GM21390 (cell line): ENCODE measurements around the gene IFNA13.
"Not testable (repeated sequence)": the region's sequence is repeated elsewhere in the genome, so short reads cannot be mapped to it uniquely, and the experiment has no call there.

Experiments
- ATAC-seq: cut with Tn5 transposase; IDR thresholded peaks from one replicate; pipeline ENCODE4 v1.9.1; 2021; ENCODE audit not compliant: unreplicated experiment

Gene IFNA13

DNA sequence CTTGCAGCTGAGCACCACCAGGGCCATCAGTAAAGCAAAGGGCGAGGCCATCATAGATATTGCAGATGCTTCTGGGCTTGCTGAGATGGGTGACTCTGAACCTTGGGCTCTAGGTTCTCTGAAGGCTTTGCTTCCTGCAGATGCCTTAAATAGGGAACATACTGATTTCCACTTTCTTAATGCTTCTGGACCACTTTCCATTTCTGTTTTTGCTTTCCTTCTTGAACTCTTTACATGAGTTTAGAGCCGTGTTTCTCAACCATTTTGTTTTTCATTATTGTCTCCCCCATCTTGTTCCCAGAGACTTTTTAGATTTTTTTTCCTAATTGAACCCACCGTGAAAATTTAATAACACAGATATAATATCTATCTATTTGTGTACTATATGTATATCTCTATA, at the start of gene IFNA13:
Gene IFNA13, minus strand, starts transcription at position 101 of the 400 bp plus-strand sequence. Its CDS starts 47 bp downstream, at position 54.
- no peak for ATAC-seq

DNA sequence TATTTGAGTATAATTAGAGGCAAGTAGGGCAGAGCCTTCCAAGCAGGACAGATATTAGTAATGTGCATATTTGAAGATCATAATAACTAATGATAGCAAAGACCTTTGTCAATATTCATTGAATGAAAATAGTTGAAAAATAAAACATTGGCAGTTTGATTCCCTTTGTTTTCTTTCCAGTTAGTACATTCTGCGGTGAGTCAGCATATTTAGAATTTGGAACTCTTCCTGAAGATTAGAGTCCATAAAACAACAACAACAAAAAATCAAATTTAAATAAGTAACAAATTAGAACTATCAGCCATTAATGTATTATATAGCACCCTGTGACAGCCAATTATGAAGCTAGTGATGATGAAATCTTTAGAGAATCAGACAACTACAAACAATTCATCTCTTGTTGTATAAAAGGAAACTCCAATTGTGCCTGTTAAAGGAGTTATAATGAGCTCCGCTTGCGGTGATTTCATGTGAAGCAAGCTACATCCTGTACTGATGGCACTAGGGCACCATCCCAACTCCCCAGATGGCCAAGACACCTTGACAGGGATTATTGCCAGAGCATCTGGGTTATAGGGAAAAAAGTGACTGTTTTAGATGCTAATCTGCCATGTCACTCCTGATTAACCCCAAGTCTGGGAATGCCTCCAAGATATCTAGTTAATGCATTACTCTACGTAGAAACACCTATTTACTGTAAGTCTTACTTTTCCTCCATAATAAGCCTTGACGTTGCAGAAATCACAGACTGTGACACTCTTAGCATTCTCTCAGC, 47.8 kb upstream of the IFNA13 start:
- ATAC-seq = no peak

DNA sequence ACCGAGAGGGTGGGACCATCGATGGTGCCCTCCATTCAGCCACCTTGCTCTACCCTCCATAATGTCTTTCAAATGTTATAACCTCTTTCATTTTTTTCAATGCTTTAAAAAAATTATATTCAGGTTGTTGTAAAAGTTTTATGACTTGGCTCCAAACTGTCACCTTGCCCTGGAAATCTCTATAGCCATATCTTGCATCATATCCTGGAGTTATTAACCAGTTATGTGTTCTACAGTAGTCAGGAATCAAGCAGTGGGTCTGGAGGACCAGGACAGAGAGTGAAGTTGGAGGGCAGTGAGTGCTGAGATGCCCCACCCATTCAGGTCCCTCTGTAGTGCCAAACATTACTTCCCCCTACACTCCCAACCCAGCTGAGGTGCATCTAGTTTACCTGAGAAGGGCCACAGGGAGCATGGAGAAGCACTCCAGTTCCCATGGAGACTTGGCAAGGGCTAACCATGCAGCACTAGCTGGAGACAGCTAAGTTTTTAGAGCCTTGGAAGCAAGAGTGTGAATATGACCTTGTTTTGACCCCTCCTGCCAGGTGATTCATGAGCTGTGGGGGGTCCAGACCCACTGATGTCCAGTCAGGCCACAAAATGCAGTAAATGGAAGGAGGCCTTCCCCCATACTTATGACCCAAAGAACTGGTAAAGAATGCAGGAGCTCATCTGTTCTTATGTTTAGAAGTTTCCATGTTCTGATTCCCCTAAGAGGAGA, 46.5 kb upstream of the IFNA13 start:
- ATAC-seq = no peak

GRCh38 chr9:21413624-21414023, 45.8 kb upstream of the IFNA13 start:
- peak; percentile 51 for ATAC-seq

GRCh38 chr9:21413151-21413550, 45.3 kb upstream of the IFNA13 start:
- no peak for ATAC-seq

DNA sequence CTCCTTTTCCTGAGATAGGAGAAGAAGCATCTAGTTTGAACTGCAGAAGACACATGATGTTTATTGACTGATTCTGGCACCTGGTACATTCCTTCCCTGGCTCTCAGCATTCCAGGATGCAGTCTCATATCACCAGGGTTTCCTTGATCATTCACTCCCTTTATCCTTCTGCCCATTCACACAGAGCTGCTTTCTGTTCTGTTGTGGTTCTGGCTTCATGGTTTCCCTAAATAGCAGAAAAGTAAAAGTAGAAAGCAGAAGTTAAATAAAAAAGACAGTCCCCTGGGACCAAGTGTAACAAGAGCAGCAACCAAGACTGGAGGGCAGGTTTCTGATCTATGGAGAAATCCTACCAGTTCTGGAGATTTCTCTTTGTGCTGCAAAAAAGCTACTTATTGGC, 44.2 kb upstream of the IFNA13 start:
- no peak for ATAC-seq

DNA sequence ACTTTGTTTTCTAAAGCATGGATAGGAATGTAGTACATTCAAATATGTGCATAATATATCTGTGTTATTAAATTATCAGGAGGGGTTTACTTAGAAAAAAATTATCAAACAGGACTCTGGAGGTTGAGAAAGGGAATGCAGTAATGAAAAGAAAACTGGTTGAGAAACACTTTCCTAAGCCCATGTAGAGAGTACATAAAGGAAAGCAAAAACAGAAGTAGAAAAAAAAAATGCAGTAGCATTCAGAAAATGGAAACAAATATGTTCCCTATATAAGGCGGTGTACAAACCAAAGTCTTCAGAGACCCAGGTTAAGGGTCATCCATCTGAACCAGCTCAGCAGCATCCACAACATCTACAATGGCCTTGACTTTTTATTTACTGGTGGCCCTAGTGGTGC, 41.0 kb upstream of the IFNA13 start, which contains the start of gene IFNA8:
Gene IFNA8, plus strand, starts transcription at position 301 of the 400 bp plus-strand sequence. Its CDS starts 60 bp downstream, at position 361.
- no peak for ATAC-seq

GRCh38 chr9:21404146-21404545, 36.3 kb upstream of the IFNA13 start:
- no peak for ATAC-seq

- peak; percentile 61 for ATAC-seq
Measured at GRCh38 chr9:21402386-21403251, 34.8 kb upstream of the IFNA13 start.

DNA sequence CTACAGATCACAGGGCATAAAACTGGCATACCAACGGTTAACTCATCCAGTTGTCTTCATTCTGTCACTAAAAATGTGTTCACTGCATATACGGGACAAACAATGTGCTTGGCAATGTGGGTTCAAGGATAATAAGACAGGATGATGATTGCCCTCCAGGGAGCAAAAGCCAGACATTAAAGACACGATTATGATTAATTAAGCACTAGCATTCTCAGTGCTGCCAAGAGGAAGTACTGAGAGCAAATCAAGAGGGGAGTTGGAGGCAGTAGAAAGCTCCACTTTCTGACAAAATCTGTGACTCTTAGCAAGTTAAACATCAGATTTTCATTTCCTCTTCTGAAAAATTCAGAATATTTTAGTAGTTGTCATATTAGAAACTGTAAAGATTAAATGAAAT, 32.1 kb upstream of the IFNA13 start:
- no peak for ATAC-seq

- ATAC-seq = no peak
Measured at GRCh38 chr9:21398955-21399489, 31.2 kb upstream of the IFNA13 start.

DNA sequence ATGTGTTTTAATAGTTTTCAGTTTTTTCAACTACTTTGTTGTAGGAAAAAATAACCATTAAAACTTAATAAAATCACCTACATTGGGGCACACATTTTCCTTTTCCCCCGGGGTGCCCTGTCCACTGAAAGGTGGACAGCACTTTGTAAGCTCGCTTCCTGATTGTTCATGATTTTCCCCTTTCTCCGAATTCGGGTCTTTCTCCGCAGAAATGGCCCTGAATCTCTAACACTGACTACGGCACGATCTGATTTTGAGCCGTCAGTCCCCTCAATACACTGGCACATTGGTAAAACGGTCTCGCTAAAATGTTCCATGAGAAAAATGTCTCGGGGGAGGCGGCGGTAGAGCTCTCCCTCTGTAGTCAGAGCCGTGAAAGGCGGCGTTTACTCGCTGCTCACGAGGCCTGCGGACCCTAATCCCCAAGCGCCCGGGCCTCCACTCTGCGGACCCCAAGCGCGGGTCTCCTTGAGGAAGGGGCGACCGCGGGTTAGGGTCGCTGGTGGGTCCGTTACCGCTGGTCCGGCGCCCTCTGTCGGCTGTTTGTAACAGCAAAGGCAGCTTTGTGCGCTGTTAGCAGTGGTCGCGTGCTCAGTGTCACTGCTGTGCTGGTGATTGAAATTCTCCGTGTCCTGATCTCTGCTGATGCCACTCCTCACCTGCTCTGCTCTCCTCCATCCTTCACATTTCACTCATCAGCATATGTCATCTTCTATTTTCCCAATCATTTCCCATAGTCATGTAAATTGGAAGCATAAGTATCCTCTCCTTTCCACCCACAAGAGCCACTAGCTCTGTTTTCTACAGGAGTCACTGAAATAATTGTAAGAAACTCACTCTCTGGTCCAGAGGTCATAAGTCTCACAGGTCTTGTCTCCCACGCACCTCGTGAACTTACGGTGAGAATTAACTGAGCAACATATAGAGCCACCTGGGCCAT, 28.2 kb upstream of the IFNA13 start:
- ATAC-seq = peak; percentile 76

DNA sequence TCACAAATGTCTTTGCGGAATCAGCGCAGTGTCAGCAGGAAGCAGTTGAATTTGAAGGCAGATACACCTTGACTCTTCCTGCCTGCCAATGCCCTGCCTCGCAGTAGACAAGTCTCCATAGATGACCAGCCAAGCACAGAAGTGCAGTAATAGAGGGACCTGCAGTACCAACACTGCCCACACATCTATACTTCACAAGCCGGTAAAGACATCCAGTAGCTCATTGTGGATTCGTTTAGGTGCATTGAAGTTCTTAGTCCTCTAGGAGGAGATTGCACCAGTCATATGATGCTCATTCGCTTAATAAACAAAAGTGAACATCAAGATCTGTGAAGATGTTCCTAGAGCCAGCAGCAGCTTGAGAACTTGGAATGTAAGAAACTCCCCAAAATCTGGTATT, 24.4 kb upstream of the IFNA13 start:
- peak; percentile 72 for ATAC-seq

GRCh38 chr9:21385131-21385670, 17.3 kb upstream of the IFNA13 start, which contains the start of gene IFNA2:
Gene IFNA2, minus strand, starts transcription at chr9:21385398. Its CDS starts 69 bp downstream, at chr9:21385329.
- ATAC-seq = no peak

- no peak for ATAC-seq
Measured at GRCh38 chr9:21383627-21384026, 15.8 kb upstream of the IFNA13 start.

- peak; percentile 99 for ATAC-seq
Measured at GRCh38 chr9:21381448-21382339, 13.8 kb upstream of the IFNA13 start.

DNA sequence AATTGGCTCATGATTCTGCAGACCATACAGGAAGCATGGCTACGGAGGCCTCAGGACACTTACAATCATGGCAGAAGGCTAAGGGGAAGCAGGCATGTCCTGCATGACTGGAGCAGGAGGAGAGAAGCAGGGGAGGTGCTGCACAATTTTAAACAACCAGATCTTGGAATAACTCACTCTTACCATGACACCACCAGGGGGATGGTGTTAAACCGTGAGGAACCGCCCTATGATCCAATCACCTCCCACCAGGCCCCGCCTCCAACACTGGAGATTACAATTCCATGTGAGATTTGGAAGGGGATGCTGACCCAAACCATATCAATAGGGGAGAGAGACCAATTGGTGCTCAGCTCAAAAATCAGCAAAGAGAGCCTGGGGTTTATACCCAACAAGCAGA, 3.6 kb upstream of the IFNA13 start:
- ATAC-seq = not testable (repeated sequence)

- ATAC-seq = peak; percentile 88
Measured at GRCh38 chr9:21367169-21367568, 688 bp downstream of the IFNA13 start.
